H54 (cell line): ENCODE measurements around the gene CASP1.
"Not testable (repeated sequence)": the region's sequence is repeated elsewhere in the genome, so short reads cannot be mapped to it uniquely, and the experiment has no call there.

Experiments used
- DNase-seq: peaks from one replicate; pipeline ENCODE4 v3.0.0; 2011; ENCODE audit warnings: low spot score, mixed read lengths; ENCODE audit not compliant: insufficient read length
- FAIRE-seq: peaks from 3 replicates; lab custom pipeline; 2011; peaks lifted over from hg19 to GRCh38; lab: Jason Lieb, UNC
- POLR2A ChIP-seq: IDR thresholded peaks from 2 replicates; pipeline ENCODE4 v1.6.1; 2011; ENCODE audit warnings: low read depth, mild to moderate bottlenecking, low read length

Gene CASP1

DNA sequence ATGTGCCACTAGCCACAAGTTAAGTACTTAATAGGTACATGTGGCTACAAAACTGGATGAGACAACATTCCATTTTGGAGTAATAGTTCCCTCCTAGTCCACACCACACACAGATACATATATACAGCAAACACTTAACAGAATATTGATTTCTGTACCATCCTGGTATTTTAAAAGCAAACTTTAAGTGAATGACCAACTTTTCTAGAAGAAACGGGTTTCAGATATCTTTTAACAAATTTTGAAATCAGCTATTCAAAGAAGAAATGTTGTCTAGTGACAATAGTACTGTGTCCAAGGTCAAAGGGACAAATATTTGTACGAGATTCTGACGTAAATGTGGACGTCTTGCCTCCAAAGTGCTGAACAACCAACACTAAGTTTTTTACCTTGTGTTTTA is 22.5 kb upstream of the CASP1 start:
- DNase-seq = no peak
- TF ChIP-seq POLR2A = no peak
- FAIRE-seq = no peak

DNA sequence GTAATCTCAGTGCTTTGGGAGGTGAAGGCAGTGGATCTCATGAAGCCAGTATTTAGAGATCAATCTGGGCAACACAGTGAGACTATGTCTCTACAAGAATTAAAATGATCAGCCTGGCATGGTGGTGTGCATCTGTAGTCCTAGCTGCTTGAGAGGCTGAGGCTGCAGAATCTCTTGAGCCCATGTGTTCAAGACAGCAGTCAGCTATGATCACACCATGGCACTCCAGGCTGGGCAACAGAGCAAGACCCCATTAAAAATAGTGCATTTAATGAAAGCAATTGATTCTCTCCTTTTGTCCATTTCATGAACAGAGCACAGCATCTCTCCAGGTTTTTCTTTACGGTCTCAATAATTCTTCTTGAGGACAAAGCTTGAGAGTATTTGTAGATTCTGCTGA is 21.5 kb upstream of the CASP1 start:
- TF ChIP-seq POLR2A = no peak
- FAIRE-seq (no peak), DNase-seq (no peak)

DNA sequence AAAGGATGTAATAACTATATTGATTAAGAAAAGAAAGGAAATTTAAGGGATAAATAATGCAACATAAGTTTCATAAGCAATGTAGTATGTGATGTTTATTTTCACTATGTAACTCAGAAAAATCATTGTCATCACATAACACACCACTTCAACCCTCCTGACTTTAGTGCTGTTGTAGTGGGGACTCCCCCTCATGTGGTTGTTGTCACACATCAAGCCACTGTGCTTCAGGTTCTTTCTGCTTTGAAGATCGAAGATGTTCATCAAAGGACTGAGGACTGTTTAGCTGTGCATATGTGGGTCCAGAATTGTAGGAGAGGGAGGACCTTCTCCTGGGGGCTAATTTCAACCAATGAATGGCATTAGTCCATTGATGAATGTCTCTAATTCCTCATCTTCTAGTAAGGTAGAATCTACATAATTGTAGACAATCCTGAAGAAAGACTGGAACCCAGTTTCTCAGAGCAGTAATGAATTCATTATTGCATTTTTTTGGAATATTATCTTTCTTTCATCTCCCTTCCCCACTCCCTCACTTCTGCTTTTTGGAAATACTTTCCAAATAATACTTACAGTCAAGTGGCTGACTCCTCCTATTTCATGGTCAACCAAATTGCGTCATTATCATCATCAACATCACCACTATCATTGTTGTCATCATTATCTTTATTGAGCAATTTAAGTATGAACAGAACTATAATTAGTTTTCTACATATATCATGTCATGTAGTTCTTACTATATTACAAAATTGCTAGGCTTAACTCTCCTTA is 20.0 kb upstream of the CASP1 start:
- FAIRE-seq (no peak), DNase-seq (no peak)
- no peak for TF ChIP-seq POLR2A

DNA sequence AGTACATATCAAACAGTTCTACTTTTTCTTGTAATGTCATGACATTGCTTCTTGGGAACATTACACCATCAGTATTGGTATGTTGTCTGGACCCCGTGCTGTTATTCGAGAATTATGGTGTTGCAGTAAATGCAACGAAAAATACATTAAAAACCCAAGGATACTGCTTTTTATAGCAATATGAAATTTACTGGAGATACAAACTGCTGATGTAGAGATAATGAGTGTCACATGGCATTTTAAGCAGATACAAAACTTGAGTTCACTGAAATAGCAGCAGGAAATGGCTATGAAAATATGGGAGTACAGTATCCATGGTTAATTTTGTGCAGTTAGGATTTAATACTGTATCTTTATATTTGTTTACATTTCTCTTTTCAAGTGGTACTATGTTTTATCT is 17.5 kb upstream of the CASP1 start:
- TF ChIP-seq POLR2A = no peak
- no peak for DNase-seq
- no peak for FAIRE-seq

DNA sequence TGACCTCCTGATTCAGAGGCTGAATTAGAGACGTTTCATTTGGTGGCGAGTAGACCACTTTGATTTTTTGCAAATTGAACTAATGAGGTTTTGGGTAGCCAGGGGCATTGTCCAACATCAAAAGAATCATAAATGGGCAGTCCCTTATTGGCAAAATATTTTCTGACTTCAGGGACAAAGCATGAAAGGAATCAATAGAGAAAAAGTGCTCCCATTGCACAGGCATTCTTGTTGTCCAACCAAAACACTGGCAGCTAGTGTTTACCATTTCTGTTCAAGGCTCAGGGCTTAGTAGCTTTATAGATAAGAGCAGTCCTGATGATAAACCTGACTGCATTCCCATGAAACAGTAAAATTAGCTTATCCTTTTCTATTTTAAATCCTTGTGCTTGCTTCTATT is 16.6 kb upstream of the CASP1 start:
- DNase-seq (no peak), FAIRE-seq (no peak)
- TF ChIP-seq POLR2A = no peak

DNA sequence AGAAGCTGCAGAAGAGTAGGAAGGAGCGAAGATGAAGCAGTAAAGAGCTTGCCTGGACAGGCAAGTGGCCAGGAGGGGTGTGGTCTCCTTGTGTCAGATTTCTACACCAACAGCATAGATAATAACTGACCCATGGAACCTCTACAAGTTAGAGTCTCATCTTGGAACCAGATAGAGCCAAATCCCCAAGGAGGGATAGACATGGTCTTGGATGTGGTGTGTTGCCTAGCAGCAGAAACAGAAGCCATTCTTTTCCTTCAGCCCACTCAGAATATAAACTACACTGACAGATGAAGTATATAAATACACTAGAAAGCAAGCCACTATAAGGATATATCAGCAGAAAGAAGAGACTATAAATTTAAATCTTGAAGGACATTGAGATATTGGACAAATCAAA is 14.5 kb upstream of the CASP1 start:
- no peak for TF ChIP-seq POLR2A
- DNase-seq (no peak), FAIRE-seq (no peak)

DNA sequence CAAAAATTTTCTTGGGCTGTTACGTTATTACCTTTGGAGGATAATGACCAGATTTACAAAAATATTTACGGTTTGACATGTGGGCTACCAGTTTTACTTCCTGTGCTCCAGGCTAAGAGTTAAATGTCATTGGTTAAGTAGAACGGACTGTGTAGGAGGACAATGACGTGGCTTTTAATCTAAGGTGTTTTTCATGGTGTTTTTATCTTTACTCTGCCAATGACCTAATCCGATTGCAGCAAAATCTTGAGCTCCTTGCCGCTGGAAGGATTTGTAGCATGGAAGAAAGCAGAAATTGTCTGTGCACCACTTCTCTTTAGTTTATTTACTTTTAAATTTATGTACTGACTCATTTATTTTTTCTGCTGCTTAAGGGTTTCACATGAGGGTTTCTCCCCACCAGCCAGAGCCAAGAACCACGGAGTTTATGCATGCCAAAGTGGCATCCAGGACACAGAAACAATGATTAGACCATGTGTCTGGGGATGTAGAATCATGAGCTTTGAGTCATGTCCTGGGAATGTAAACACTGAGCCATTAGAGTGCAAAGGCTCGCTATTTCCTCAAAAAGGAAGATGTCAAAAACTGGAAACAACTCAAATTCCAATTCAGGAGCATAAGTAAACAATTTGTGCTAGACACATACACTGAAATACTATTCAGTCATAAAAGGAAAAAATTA is 12.1 kb upstream of the CASP1 start:
- DNase-seq (peak; percentile 13), FAIRE-seq (peak; percentile 92)
- TF ChIP-seq POLR2A = no peak

DNA sequence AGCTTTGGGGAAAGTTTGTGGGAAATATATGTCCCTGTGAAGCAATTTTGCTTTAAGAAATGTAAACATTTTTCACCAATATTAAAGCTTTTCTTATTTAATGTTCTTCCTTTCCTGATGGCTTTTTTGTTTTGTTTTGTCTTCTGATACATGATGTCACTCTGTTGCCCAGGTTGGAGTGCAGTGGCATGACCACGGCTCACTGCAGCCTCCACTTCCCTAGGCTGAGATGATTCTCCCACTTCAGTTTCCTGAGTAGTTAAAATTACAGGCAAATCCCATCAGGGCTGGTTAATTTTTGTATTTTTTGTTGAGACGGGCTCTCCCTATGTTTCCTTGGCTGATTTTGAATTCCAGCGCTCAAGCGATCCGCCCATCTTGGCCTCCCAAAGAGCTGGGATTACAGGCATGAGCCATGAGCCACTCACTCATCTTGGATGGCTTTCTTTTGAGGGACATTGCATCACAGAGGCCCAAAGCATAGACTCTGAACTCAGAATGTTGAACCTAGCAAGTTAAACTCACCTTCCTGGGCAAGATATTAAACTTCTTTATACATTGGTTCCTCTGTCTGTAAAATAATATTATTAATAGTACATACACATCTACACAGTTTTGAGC is 10.8 kb upstream of the CASP1 start:
- FAIRE-seq (no peak), DNase-seq (no peak)
- TF ChIP-seq POLR2A = no peak

DNA sequence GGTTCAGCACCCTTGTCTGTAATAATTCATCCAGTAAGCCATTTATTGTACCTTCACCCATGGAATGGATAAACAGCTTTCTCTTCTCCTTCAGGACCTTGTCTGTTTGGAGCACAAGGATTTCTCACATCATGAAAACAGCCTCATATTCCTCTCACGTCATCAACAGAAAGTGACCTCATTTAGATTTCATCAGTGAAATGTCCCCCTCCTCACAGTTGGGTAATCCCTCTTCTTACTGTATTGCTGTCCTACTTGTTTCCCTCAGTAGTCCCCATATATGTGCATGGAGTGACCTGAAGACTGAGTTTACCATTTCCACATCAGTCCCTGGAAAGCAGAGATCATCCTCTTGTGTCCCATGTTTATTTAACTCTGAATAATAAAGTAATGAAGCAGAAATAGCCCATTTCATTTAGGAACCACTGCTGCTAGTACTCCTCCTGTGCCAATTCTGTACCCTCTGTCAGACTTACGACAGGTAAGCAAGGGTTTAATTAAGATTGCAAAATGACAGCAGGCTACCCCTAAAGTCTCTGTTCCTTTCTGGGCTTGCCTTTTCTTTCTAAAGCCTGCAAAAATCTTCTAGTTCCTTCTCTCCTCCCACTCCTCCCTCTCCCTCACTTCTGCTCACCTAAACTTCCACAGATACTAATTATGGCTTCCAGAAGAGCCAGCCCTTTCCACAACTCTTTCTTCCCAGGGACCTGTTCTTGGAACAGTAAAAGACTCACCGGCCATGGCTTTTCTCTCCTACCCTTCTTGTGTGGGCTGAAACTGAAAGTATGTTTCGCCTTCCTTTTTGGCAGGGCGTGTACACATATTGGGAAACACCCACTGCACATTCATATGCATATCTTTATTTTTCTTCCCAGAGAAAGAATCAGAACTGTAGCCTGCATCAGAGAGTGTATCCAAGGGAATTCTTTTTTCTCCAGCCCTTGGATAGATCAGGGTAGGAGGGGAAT is 9.9 kb upstream of the CASP1 start, which contains the start of gene CARD16:
TSS of gene CARD16 (minus strand) at position 779 of the 968 bp plus-strand sequence. CDS start at position 741, 38 bp downstream.
- peak; percentile 36 for FAIRE-seq
- not testable (repeated sequence) for DNase-seq

DNA sequence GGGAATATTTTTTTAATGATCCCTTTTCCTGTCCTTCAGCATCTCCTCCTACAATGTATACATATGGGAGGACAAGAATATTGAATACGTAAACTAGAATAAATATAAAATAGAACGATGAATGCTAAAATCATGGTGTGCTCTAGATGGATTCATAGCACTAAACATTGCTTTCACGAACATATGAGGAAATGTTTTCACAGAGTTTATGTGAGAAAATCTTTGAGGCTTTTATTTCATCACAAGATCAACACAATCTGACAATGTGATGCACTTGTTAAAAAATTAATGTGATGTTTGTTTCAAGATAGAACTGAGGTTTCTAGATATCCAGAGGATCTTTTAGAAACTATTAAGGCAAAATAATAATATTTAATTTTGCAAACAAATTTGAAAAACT is 7.2 kb upstream of the CASP1 start:
- no peak for TF ChIP-seq POLR2A
- no peak for DNase-seq
- FAIRE-seq = no peak

DNA sequence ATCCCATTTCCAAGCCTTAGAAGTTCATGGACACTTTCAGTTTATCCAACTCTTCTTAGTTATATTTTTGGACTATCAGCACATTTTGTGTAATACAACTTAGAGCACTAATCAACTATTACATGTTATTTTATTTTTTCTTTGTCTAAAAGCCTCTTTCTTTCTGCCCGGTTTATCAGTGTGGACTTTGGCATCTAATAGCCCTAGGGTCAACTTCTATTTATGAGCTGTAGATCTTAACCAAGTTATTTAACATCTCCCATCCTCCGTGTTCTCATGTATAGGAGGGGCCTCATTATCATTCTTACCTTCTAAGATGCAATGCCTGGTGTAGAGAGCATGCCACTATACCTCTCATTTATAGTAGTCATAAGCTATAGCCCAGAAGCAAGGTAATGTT is 5.8 kb upstream of the CASP1 start:
- no peak for FAIRE-seq
- no peak for TF ChIP-seq POLR2A

DNA sequence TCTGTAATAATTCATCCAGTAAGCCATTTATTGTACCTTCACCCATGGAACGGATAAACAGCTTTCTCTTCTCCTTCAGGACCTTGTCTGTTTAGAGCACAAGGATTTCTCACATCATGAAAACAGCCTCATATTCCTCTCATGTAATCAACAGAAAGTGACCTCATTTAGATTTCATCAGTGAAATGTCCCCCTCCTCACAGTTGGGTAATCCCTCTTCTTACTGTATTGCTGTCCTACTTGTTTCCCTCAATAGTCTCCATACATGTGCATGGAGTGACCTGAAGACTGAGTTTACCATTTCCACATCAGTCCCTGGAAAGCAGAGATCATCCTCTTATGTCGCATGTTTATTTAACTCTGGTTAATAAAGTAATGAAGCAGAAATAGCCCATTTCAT is 556 bp downstream of the CASP1 start:
- not testable (repeated sequence) for FAIRE-seq, DNase-seq

More for the DNA sequence above, 5.8 kb upstream of the CASP1 start:
- no peak for DNase-seq

DNA sequence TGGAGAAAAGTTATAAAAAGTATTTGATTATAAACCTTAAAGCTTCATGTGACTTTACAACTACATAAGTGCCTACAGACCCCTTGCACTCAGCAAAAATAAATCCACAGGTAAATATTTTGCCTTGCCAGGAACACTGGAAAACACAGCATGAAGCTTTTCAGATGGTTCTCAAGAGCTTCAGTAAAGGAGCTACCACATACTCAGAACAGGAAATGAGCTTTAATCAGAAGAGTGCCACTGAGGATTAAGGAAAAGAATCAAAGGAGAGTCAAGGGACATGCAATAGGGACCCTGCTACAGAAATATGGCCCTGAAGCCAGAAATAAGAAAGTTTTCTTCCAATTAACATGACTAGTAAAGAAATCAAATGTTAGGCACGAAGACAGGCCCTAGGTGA is 1.2 kb downstream of the CASP1 start:
- FAIRE-seq = no peak
- no peak for TF ChIP-seq POLR2A
- DNase-seq = no peak
